ENCODE results near the gene MAP1A.

DNA sequence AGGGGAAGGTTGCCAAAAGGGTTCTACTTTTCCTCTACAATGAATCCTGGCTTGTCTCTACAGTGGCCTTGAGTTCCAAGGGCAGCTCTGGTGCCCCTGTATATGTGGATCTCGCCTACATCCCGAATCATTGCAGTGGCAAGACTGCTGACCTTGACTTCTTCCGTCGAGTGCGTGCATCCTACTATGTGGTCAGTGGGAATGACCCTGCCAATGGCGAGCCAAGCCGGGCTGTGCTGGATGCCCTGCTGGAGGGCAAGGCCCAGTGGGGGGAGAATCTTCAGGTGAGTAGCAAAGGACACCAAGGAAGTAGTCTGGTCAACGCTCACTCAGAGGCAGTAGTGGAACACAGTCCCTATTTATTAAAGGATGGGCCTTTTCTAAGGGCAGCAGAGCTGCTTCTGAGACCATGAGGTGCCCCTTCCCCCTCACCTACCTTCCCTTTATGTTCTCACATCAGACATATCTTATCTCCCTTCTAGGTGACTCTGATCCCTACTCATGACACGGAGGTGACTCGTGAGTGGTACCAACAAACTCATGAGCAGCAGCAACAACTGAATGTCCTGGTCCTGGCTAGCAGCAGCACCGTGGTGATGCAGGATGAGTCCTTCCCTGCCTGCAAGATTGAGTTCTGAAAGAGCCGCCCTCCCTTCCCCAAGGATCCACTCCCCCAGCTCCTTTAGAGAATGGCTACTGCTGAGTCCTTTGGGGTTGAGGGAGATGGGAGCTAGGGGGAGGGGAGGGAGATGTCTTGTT is 12.4 kb downstream of the MAP1A start:
- TF ChIP-seq, protein P1, sequence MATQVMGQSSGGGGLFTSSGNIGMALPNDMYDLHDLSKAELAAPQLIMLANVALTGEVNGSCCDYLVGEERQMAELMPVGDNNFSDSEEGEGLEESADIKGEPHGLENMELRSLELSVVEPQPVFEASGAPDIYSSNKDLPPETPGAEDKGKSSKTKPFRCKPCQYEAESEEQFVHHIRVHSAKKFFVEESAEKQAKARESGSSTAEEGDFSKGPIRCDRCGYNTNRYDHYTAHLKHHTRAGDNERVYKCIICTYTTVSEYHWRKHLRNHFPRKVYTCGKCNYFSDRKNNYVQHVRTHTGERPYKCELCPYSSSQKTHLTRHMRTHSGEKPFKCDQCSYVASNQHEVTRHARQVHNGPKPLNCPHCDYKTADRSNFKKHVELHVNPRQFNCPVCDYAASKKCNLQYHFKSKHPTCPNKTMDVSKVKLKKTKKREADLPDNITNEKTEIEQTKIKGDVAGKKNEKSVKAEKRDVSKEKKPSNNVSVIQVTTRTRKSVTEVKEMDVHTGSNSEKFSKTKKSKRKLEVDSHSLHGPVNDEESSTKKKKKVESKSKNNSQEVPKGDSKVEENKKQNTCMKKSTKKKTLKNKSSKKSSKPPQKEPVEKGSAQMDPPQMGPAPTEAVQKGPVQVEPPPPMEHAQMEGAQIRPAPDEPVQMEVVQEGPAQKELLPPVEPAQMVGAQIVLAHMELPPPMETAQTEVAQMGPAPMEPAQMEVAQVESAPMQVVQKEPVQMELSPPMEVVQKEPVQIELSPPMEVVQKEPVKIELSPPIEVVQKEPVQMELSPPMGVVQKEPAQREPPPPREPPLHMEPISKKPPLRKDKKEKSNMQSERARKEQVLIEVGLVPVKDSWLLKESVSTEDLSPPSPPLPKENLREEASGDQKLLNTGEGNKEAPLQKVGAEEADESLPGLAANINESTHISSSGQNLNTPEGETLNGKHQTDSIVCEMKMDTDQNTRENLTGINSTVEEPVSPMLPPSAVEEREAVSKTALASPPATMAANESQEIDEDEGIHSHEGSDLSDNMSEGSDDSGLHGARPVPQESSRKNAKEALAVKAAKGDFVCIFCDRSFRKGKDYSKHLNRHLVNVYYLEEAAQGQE (IDR thresholded peaks at IDR 0.05; ENCODE audit: insufficient read depth in 1 of 2, low read depth in 2 of 2, low read length in 2 of 2) = no peak
- no peak for TF ChIP-seq POLR2AphosphoS5 (IDR thresholded peaks at IDR 0.05; ENCODE audit: low read depth, low read length)

All from PFSK-1 (cell line).